ENCODE results near the gene MMP28.

Gene MMP28

DNA sequence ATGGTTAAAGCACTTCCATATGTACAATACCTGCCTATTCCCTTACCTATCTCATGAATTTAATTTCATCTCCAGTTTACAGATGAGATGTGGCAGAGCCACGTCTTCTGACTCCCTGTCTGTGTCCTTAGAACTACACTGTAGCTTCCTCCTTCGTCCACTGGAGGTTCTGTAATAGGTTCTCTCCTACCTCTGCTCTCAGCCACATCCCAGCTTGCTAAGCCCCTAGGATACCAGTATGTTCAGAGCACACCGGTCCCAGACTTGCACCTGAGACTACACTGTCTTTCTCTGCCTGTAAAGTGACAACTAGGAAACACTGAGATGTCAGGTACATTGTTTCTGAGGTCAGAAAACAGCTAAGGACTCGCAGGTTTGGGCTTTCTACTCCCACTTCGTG lies 67.8 kb downstream of the MMP28 start:
- in situ Hi-C loops (cut with MboI; ENCODE audit: low sequenced_read_pairs), result loop anchor here (25.0 kb wide), 1 partner anchor 115 kb away; no protein-coding TSS in a partner anchor

- in situ Hi-C loops (cut with MboI; ENCODE audit: low sequenced_read_pairs), result loop anchor here (25.0 kb wide), 1 partner anchor 115 kb away; no protein-coding TSS in a partner anchor
These were observed 68.4 kb downstream of the MMP28 start for GRCh38 chr17:35726953-35727460.

- in situ Hi-C loops (cut with MboI; ENCODE audit: low sequenced_read_pairs), result loop anchor here (25.0 kb wide), 1 partner anchor 114 kb away; no protein-coding TSS in a partner anchor
These were observed 69.1 kb downstream of the MMP28 start for GRCh38 chr17:35726127-35726952.

- in situ Hi-C loops (cut with MboI; ENCODE audit: low sequenced_read_pairs), result loop anchor here (25.0 kb wide), 1 partner anchor 113 kb away; no protein-coding TSS in a partner anchor
These were observed 69.7 kb downstream of the MMP28 start for GRCh38 chr17:35725802-35726126.

GRCh38 chr17:35725058-35725457 lies 70.4 kb downstream of the MMP28 start:
- in situ Hi-C loops (cut with MboI; ENCODE audit: low sequenced_read_pairs), result loop anchor here (25.0 kb wide), 1 partner anchor 113 kb away; no protein-coding TSS in a partner anchor

- in situ Hi-C loops (cut with MboI; ENCODE audit: low sequenced_read_pairs), result no loop called here
These were observed 71.7 kb downstream of the MMP28 start for GRCh38 chr17:35723735-35724134.

GRCh38 chr17:35717475-35717874 lies 78.0 kb downstream of the MMP28 start:
- in situ Hi-C loops (cut with MboI; ENCODE audit: low sequenced_read_pairs), result no loop called here

- in situ Hi-C loops (cut with MboI; ENCODE audit: low sequenced_read_pairs), result no loop called here
These were observed 78.5 kb downstream of the MMP28 start for GRCh38 chr17:35716897-35717465.

- in situ Hi-C loops (cut with MboI; ENCODE audit: low sequenced_read_pairs), result no loop called here
These were observed 79.3 kb downstream of the MMP28 start for GRCh38 chr17:35716173-35716572.

All from HL-60/S4 treated with phorbol 12-myristate 13-acetate at 8.2 ng/mL for 4 days and 3 days (cell line).